GM21737 (cell line): ENCODE results near the gene HSPBP1.

Experiments used
- ATAC-seq: cut with Tn5 transposase; IDR thresholded peaks from one replicate; pipeline ENCODE4 v1.9.1; 2021; ENCODE audit warnings: mild to moderate bottlenecking, moderate library complexity; ENCODE audit not compliant: unreplicated experiment

HSPBP1 gene

GRCh38 chr19:55223291-55224037 lies 56.4 kb downstream of the HSPBP1 start:
- ATAC-seq = no peak

DNA sequence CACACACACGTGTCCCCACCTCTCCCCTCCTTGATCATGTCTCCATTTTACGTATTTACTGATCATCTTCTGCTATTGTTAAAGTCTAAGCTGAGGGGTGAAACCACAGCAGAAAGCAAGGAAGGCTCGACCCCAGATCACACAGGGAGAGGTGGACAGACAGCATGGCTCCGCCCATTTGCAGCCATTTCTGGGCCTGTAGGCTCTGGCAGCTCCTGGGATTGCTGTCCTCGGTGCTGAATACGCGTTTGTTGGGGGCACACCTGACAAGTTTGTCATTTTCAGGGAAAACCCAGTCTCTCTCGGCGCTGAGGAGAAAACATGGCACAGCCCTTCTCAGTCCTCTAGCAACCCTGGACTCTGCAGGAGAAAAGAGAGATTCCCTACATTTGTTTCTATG lies 59.4 kb downstream of the HSPBP1 start:
- ATAC-seq = no peak

- no peak for ATAC-seq
These were observed 63.3 kb downstream of the HSPBP1 start for GRCh38 chr19:55216461-55217198.

DNA sequence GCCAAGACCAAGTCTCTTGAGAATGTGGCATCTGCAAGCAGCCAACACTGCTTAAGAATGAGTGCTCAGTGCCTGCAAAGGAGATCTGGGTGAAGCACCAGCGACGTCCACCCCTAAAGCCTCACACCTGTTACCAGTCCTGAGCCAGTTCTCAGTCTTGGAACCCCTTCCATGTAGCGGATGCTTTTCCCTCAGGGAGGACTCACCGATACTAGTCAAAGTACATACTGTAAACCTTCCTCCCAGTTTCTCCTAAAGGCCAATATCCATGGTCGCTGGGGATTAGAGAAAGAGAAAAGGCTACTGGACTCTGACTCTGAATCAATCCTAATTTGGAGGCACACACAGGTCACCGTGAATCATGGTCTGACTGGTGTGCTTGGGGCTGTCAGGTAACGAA lies 66.4 kb downstream of the HSPBP1 start:
- ATAC-seq = no peak

- no peak for ATAC-seq
These were observed 67.5 kb downstream of the HSPBP1 start for GRCh38 chr19:55212447-55212846.
